A549 (cell line): ENCODE data around the gene OR4D9. TPM values are rescaled to one million over a fixed set of nuclear protein-coding genes. Genes with fewer than 3 reads are reported as not detected.

Experiments
- ATOH8 ChIP-seq: fragments of 250-450 bp; sonication (Bioruptor Pico); IDR thresholded peaks from 2 replicates; pipeline ENCODE4 v1.5.0; 2020; ENCODE audit warnings: low read depth, mild to moderate bottlenecking, moderate library complexity
- BHLHE40 ChIP-seq: IDR thresholded peaks from 2 replicates; pipeline ENCODE4 v1.6.1; 2012; ENCODE audit warnings: low read depth, low read length, inconsistent platforms
- CBX8 ChIP-seq: fragments of 200-600 bp; sonication (generic); IDR thresholded peaks from 2 replicates; pipeline ENCODE4 v1.6.1; 2016
- CHD2 ChIP-seq: fragments of 150-350 bp; IDR thresholded peaks from 2 replicates; pipeline ENCODE4 v1.6.1; 2014; ENCODE audit warnings: low read length; ENCODE audit not compliant: partially characterized antibody
- E2F6 ChIP-seq: IDR thresholded peaks from 2 replicates; pipeline ENCODE4 v1.6.1; 2012; ENCODE audit warnings: low read depth, borderline replicate concordance
- EHF ChIP-seq: fragments of 250-450 bp; sonication (Bioruptor Pico); IDR thresholded peaks from 2 replicates; pipeline ENCODE4 v1.5.0; 2020; ENCODE audit warnings: mild to moderate bottlenecking
- ELK1 ChIP-seq: fragments of 150-350 bp; IDR thresholded peaks from 2 replicates; pipeline ENCODE4 v1.6.1; 2014; ENCODE audit warnings: low read depth, mild to moderate bottlenecking, low read length
- ESRRA ChIP-seq: fragments of 150-350 bp; IDR thresholded peaks from 2 replicates; pipeline ENCODE4 v1.6.1; 2014; ENCODE audit warnings: mild to moderate bottlenecking, low read length, borderline replicate concordance
- FOXS1 ChIP-seq: fragments of 250-450 bp; sonication (Bioruptor Pico); IDR thresholded peaks from 2 replicates; pipeline ENCODE4 v1.5.0; 2020; ENCODE audit warnings: mild to moderate bottlenecking, moderate library complexity
- GATA3 ChIP-seq: IDR thresholded peaks from 2 replicates; pipeline ENCODE4 v1.6.1; 2012; ENCODE audit warnings: borderline replicate concordance
- HDAC2 ChIP-seq: fragments of 200-600 bp; sonication (generic); IDR thresholded peaks from 2 replicates; pipeline ENCODE4 v1.6.1; 2016
- HMGXB4 ChIP-seq: fragments of 250-450 bp; sonication (Bioruptor Pico); IDR thresholded peaks from 2 replicates; pipeline ENCODE4 v1.5.0; 2021; ENCODE audit warnings: mild to moderate bottlenecking, moderate library complexity, borderline replicate concordance
- HOXB13 ChIP-seq: fragments of 250-450 bp; sonication (Bioruptor Pico); IDR thresholded peaks from 2 replicates; pipeline ENCODE4 v1.5.0; 2020; ENCODE audit warnings: low read depth, mild to moderate bottlenecking, moderate library complexity
- HOXB5 ChIP-seq: fragments of 250-450 bp; sonication (Bioruptor Pico); IDR thresholded peaks from 2 replicates; pipeline ENCODE4 v1.5.0; 2020; ENCODE audit warnings: mild to moderate bottlenecking, moderate library complexity
- JUN ChIP-seq, 2 experiments: fragments of >200 bp; sonication (Bioruptor Twin); formaldehyde crosslinking; IDR thresholded peaks; 2 replicates in 1 of 2; 3 replicates in 1 of 2; pipeline ENCODE4 v1.6.1; 2016 to 2017
- KDM1A ChIP-seq: fragments of 200-600 bp; sonication (generic); IDR thresholded peaks from 2 replicates; pipeline ENCODE4 v1.6.1; 2016; ENCODE audit warnings: low read depth, mild to moderate bottlenecking
- KDM5A ChIP-seq: fragments of 200-600 bp; sonication (generic); IDR thresholded peaks from 2 replicates; pipeline ENCODE4 v1.6.1; 2016; ENCODE audit warnings: antibody characterized with exemption, mild to moderate bottlenecking
- MAX ChIP-seq: IDR thresholded peaks from 2 replicates; pipeline ENCODE4 v1.6.1; 2012
- MYC ChIP-seq: IDR thresholded peaks from 2 replicates; pipeline ENCODE4 v1.6.1; 2012; ENCODE audit warnings: mild to moderate bottlenecking, inconsistent platforms, low read length, improper control_type of control experiment, borderline replicate concordance
- NFE2L2 ChIP-seq: fragments of 150-350 bp; conservative IDR thresholded peaks from 2 replicates; pipeline ENCODE4 v1.6.1; 2014; ENCODE audit warnings: low read length
- PHF8 ChIP-seq: fragments of 200-600 bp; sonication (generic); IDR thresholded peaks from 2 replicates; pipeline ENCODE4 v1.6.1; 2016; ENCODE audit warnings: low read depth, mild to moderate bottlenecking, antibody characterized with exemption, moderate library complexity, borderline replicate concordance
- RAD21 ChIP-seq, 2 experiments: fragments of >200 bp in 1 of 2; sonication (Bioruptor Twin) in 1 of 2; formaldehyde crosslinking in 1 of 2; IDR thresholded peaks in 1 of 2; conservative IDR thresholded peaks in 1 of 2; 2 replicates in 1 of 2; 3 replicates in 1 of 2; pipeline ENCODE4 v1.6.1; 2012 to 2018; ENCODE audit warnings: inconsistent platforms in 1 of 2
- RARB ChIP-seq: fragments of 250-450 bp; sonication (Bioruptor Pico); IDR thresholded peaks from 2 replicates; pipeline ENCODE4 v1.8.0; 2021; ENCODE audit warnings: mild to moderate bottlenecking, moderate library complexity
- RCOR1 ChIP-seq: fragments of 150-350 bp; IDR thresholded peaks from 2 replicates; pipeline ENCODE4 v1.6.1; 2014; ENCODE audit warnings: antibody characterized with exemption, low read length, low read depth
- REST ChIP-seq: fragments of 200-600 bp; sonication (generic); IDR thresholded peaks from 2 replicates; pipeline ENCODE4 v1.6.1; 2016; ENCODE audit warnings: antibody characterized with exemption, mild to moderate bottlenecking, moderate library complexity
- RFX5 ChIP-seq: fragments of 450-650 bp; IDR thresholded peaks from 2 replicates; pipeline ENCODE4 v1.7.1; 2014; ENCODE audit warnings: antibody characterized with exemption, mild to moderate bottlenecking, moderate library complexity
- SREBF2 ChIP-seq: fragments of 450-650 bp; IDR thresholded peaks from 2 replicates; pipeline ENCODE4 v1.6.1; 2014; ENCODE audit warnings: mild to moderate bottlenecking, moderate library complexity
- TP53 ChIP-seq: fragments of 250-450 bp; sonication (Bioruptor Pico); IDR thresholded peaks from 2 replicates; pipeline ENCODE4 v1.5.0; 2021; ENCODE audit warnings: mild to moderate bottlenecking, moderate library complexity
- ZC3H11A ChIP-seq: fragments of 450-650 bp; IDR thresholded peaks from 2 replicates; pipeline ENCODE4 v1.6.1; 2014; ENCODE audit warnings: antibody characterized with exemption, mild to moderate bottlenecking
- ZFP36 ChIP-seq: fragments of 450-650 bp; IDR thresholded peaks from 2 replicates; pipeline ENCODE4 v1.6.1; 2014; ENCODE audit warnings: borderline replicate concordance; ENCODE audit not compliant: partially characterized antibody
- polyA plus RNA-seq, 4 experiments: library from polyadenylated mRNA; depleted of rRNA in 3 of 4; stranded (reverse); fragments of >200 nt; fragmentation: RNase III in 1 of 4; extraction: RNeasy Plus Mini Kit Qiagen cat#74134 plus additional on column Dnase treatment in 1 of 4; gene quantifications; 2 replicates in 3 of 4; 3 replicates in 1 of 4; pipeline ENCODE4 v1.2.3, GENCODE V29; 2011 to 2017

The OR4D9 gene
- polyA plus RNA-seq, 2 of the 4 experiments (the other 2 are of a cell fraction), result not detected

- TF ChIP-seq HOXB13 (CRISPR knock-in tag) (no peak), GATA3 (no peak; the same call in 1 of the 2 replicates), MAX (peak; percentile 66), ESRRA (no peak), NFE2L2 (no peak), E2F6 (peak; percentile 81), ZFP36 (no peak), CBX8 (no peak), JUN (IDR thresholded peaks at IDR 0.05) (peak; percentile 68 to 93; a peak in 4 of 5 replicates), PHF8 (no peak), RAD21 (conservative IDR thresholded peaks at IDR 0.05 in 1 of 2, IDR thresholded peaks at IDR 0.05 in 1 of 2) (peak in 1 of 2 experiments; percentile 6; a peak in 1 of 5 replicates), KDM1A (no peak), KDM5A (no peak), ATOH8 (CRISPR knock-in tag) (no peak; the same call in 1 of the 2 replicates), HDAC2 (no peak), REST (no peak), HOXB5 (CRISPR knock-in tag) (peak; percentile 43; the same call in 1 of the 2 replicates), RFX5 (0 out of 2 replicates have a peak, but pooled peaks have one; percentile 45), ZC3H11A (no peak), RARB (peak; percentile 75), TP53 (CRISPR knock-in tag) (no peak), CHD2 (no peak), EHF (peak; percentile 75; the same call in 1 of the 2 replicates), RCOR1 (no peak), HMGXB4 (CRISPR knock-in tag) (no peak), BHLHE40 (no peak), MYC (no peak), SREBF2 (peak; percentile 58), FOXS1 (CRISPR knock-in tag) (peak; percentile 68; the same call in 1 of the 2 replicates), ELK1 (no peak)
- TF ChIP-seq, all 56 proteins: peak for 17
Observed at GRCh38 chr11:59550368-59550841, 39.1 kb downstream of the OR4D9 start (continued).
